Esophagus (tissue), 2 donors: ENCODE measurements around the gene ZC3H18. TPM values are rescaled to one million over a fixed set of nuclear protein-coding genes. Genes with fewer than 3 reads are reported as not detected.
A peak's percentile ranks its signal among the peaks of the same experiment; 100 is the strongest.

ENCODE experiments used
- H3K27ac ChIP-seq, 2 donors: one replicate each; pipeline ENCODE4 v1.5.1; 2013; ENCODE audit warnings: low read depth in 2 of 2, mild to moderate bottlenecking in 2 of 2, inconsistent platforms in 1 of 2, low read length in 1 of 2, moderate library complexity in 1 of 2
- H3K27me3 ChIP-seq, 2 donors: one replicate each; pipeline ENCODE4 v1.6.1; 2013; ENCODE audit warnings: low read length in 2 of 2, control low read depth in 1 of 2, mild to moderate bottlenecking in 1 of 2; ENCODE audit not compliant: insufficient read depth in 2 of 2, control insufficient read depth in 1 of 2
- H3K36me3 ChIP-seq, 2 donors: one replicate each; pipeline ENCODE4 v1.6.1; 2013; ENCODE audit warnings: low read length in 1 of 2; ENCODE audit not compliant: control insufficient read depth in 2 of 2, insufficient read depth in 2 of 2
- H3K4me1 ChIP-seq, 2 donors: one replicate each; pipeline ENCODE4 v1.6.1; 2013; ENCODE audit warnings: low read length in 1 of 2; ENCODE audit not compliant: control insufficient read depth in 2 of 2, insufficient read depth in 2 of 2
- H3K4me3 ChIP-seq, 2 donors: one replicate each; pipeline ENCODE4 v1.5.1; 2013; ENCODE audit warnings: low read length in 2 of 2, mild to moderate bottlenecking in 2 of 2, low read depth in 1 of 2, moderate library complexity in 1 of 2
- H3K9me3 ChIP-seq, 2 donors: one replicate each; pipeline ENCODE4 v1.6.1; 2013; ENCODE audit warnings: mild to moderate bottlenecking in 2 of 2, low read depth in 1 of 2, low read length in 1 of 2, moderate library complexity in 1 of 2; ENCODE audit not compliant: control insufficient read depth in 2 of 2, insufficient read depth in 1 of 2
- WGBS, 2 donors: extraction: QIAGEN DNeasy Blood & Tissue Kit; methylation state at CpG; one replicate each; pipeline ENCODE4 v1.1.7; 2013; 5-methylcytosine and 5-hydroxymethylcytosine counted together
- polyA plus RNA-seq, 2 donors: library from polyadenylated mRNA; stranded (reverse); fragments of 200-250 nt; gene quantifications; one replicate each; pipeline ENCODE4 v1.2.3, GENCODE V29; 2013
- donor health status: healthy with polysubstance abuse.
- donor health status: Bipolar disorder and iron deficiency.

ZC3H18 gene
- polyA plus RNA-seq, 2 donors = 19.1 to 24.5 TPM

GRCh38 chr16:88649195-88649923 is 79.2 kb downstream of the ZC3H18 start:
- Histone ChIP-seq H3K4me3 (peak overlapping the region in 1 of 2 donors; percentile 59), H3K9me3 (no peaks in the 10 kb centered on the region), H3K27ac (peak overlapping the region in 1 of 2 donors; percentile 20), H3K4me1 (peaks cover 7 to 17% of the 10 kb centered on the region in 2 donors), H3K36me3 (peaks cover 0 to 23% of the 10 kb centered on the region in 2 donors), H3K27me3 (no peaks in the 10 kb centered on the region)
- WGBS, 2 donors = 71 to 83% methylated on average over 20 of the region's 20 CpGs

GRCh38 chr16:88649924-88650748 is 79.9 kb downstream of the ZC3H18 start:
- peak overlapping the region; percentile 29 to 71 for H3K27ac ChIP-seq
- H3K4me3 ChIP-seq = peak overlapping the region; percentile 59 to 62
- WGBS, 2 donors = 12 to 21% methylated on average over 29 to 37 of the region's 37 CpGs
- no peaks in the 10 kb centered on the region for H3K27me3 ChIP-seq
- H3K9me3 ChIP-seq = no peaks in the 10 kb centered on the region
- peaks cover 7 to 17% of the 10 kb centered on the region in 2 donors for H3K4me1 ChIP-seq
- peaks cover 0 to 31% of the 10 kb centered on the region in 2 donors for H3K36me3 ChIP-seq

- Histone ChIP-seq H3K36me3 (peaks cover 2 to 38% of the 10 kb centered on the region in 2 donors), H3K27me3 (no peaks in the 10 kb centered on the region), H3K4me3 (peak within 1 kb of the TSS; percentile 59 to 62), H3K9me3 (no peaks in the 10 kb centered on the region), H3K4me1 (peaks cover 7 to 17% of the 10 kb centered on the region in 2 donors), H3K27ac (peak within 1 kb of the TSS; percentile 61 to 71)
- WGBS, 2 donors = 1% methylated on average over 41 of the region's 41 CpGs
These were observed 80.6 kb downstream of the ZC3H18 start, which contains the start of gene CYBA for GRCh38 chr16:88650749-88651275. Gene CYBA, minus strand, starts transcription at chr16:88651053. Its CDS starts 40 bp downstream, at chr16:88651013.

- peaks cover 7 to 17% of the 10 kb centered on the region in 2 donors for H3K4me1 ChIP-seq
- H3K9me3 ChIP-seq = no peaks in the 10 kb centered on the region
- H3K4me3 ChIP-seq = peak overlapping the region; percentile 59 to 62
- WGBS, 2 donors = 42 to 44% methylated on average over 24 of the region's 24 CpGs
- H3K27me3 ChIP-seq = no peaks in the 10 kb centered on the region
- peaks cover 7 to 44% of the 10 kb centered on the region in 2 donors for H3K36me3 ChIP-seq
- H3K27ac ChIP-seq = peak overlapping the region; percentile 54 to 61
These were observed 81.2 kb downstream of the ZC3H18 start for GRCh38 chr16:88651276-88651988.

GRCh38 chr16:88651989-88652761 is 82.0 kb downstream of the ZC3H18 start:
- Histone ChIP-seq H3K4me3 (no peak overlapping the region), H3K27ac (peak overlapping the region; percentile 18 to 59), H3K36me3 (peaks cover 7 to 46% of the 10 kb centered on the region in 2 donors), H3K27me3 (no peaks in the 10 kb centered on the region), H3K4me1 (peaks cover 7 to 17% of the 10 kb centered on the region in 2 donors), H3K9me3 (no peaks in the 10 kb centered on the region)
- WGBS, 2 donors = 86 to 91% methylated on average over 29 of the region's 29 CpGs

GRCh38 chr16:88652762-88653063 is 82.5 kb downstream of the ZC3H18 start:
- Histone ChIP-seq H3K36me3 (peaks cover 7 to 51% of the 10 kb centered on the region in 2 donors), H3K27me3 (no peaks in the 10 kb centered on the region), H3K27ac (no peak overlapping the region), H3K9me3 (no peaks in the 10 kb centered on the region), H3K4me1 (peaks cover 7 to 17% of the 10 kb centered on the region in 2 donors), H3K4me3 (no peak overlapping the region)
- 91 to 94% methylated on average over 8 of the region's 8 CpGs for WGBS, 2 donors

GRCh38 chr16:88653101-88653500 is 82.9 kb downstream of the ZC3H18 start:
- no peak overlapping the region for H3K27ac ChIP-seq
- no peaks in the 10 kb centered on the region for H3K9me3 ChIP-seq
- H3K36me3 ChIP-seq = peaks cover 7 to 55% of the 10 kb centered on the region in 2 donors
- H3K4me3 ChIP-seq = no peak overlapping the region
- peaks cover 7 to 14% of the 10 kb centered on the region in 2 donors for H3K4me1 ChIP-seq
- WGBS, 2 donors = 84 to 86% methylated on average over 13 of the region's 13 CpGs
- no peaks in the 10 kb centered on the region for H3K27me3 ChIP-seq

- Histone ChIP-seq H3K9me3 (no peaks in the 10 kb centered on the region), H3K27ac (no peak overlapping the region), H3K27me3 (no peaks in the 10 kb centered on the region), H3K4me3 (no peak overlapping the region), H3K36me3 (peaks cover 7 to 59% of the 10 kb centered on the region in 2 donors), H3K4me1 (peaks cover 7 to 14% of the 10 kb centered on the region in 2 donors)
- WGBS, 2 donors = 84 to 86% methylated on average over 32 of the region's 32 CpGs
These were observed 83.6 kb downstream of the ZC3H18 start for GRCh38 chr16:88653596-88654362.
